Nephron (organoid): Measurements from ENCODE around the gene TLE4.
A peak's percentile ranks its signal among the peaks of the same experiment; 100 is the strongest.

Source experiments
- H3K27ac Mint-ChIP-seq, 3 experiments: 2 replicates each; pipeline ENCODE4 v1.8.0; 2020; ENCODE audit warnings: mixed read lengths in 3 of 3, mild to moderate bottlenecking in 2 of 3, moderate library complexity in 1 of 3
- H3K27me3 Mint-ChIP-seq: 2 replicates; pipeline ENCODE4 v1.8.0; 2021; ENCODE audit warnings: low read depth, mild to moderate bottlenecking, moderate library complexity, mixed read lengths
- H3K36me3 Mint-ChIP-seq: 2 replicates; pipeline ENCODE4 v1.8.0; 2020; ENCODE audit warnings: low read depth, mixed read lengths
- H3K4me1 Mint-ChIP-seq: 2 replicates; pipeline ENCODE4 v1.8.0; 2020; ENCODE audit warnings: mixed read lengths
- H3K4me3 Mint-ChIP-seq, 3 experiments: 2 replicates each; pipeline ENCODE4 v1.8.0; 2020; ENCODE audit warnings: mild to moderate bottlenecking in 3 of 3, mixed read lengths in 3 of 3, moderate library complexity in 2 of 3
- H3K9me3 Mint-ChIP-seq: 2 replicates; pipeline ENCODE4 v1.8.0; 2020; ENCODE audit warnings: mixed read lengths
- CTCF ChIP-seq, 3 experiments: fragments of 200-600 bp; sonication (generic); IDR thresholded peaks; one replicate each; pipeline ENCODE4 v1.5.0; 2021; ENCODE audit warnings: antibody characterized with exemption in 3 of 3; ENCODE audit not compliant: unreplicated experiment in 3 of 3

TLE4 gene

GRCh38 chr9:79668956-79669355 lies 97.2 kb downstream of the TLE4 start:
- Mint-ChIP-seq H3K4me3 (no peak overlapping the region), H3K27ac (no peak overlapping the region), H3K27me3 (no peaks in the 10 kb centered on the region), H3K4me1 (peaks cover 21% of the 10 kb centered on the region), H3K9me3 (no peaks in the 10 kb centered on the region), H3K36me3 (peaks cover 36% of the 10 kb centered on the region)
- no peak for TF ChIP-seq CTCF (IDR thresholded peaks at IDR 0.05; ENCODE audit: unreplicated experiment in 3 of 3)

- H3K27me3 Mint-ChIP-seq: no peaks in the 10 kb centered on the region
- H3K4me3 Mint-ChIP-seq: no peak overlapping the region
- H3K36me3 Mint-ChIP-seq: peaks cover 48% of the 10 kb centered on the region
- no peaks in the 10 kb centered on the region for H3K9me3 Mint-ChIP-seq
- no peak for TF ChIP-seq CTCF (IDR thresholded peaks at IDR 0.05; ENCODE audit: unreplicated experiment in 3 of 3)
- peaks cover 11% of the 10 kb centered on the region for H3K4me1 Mint-ChIP-seq
- no peak overlapping the region for H3K27ac Mint-ChIP-seq
These were observed 98.7 kb downstream of the TLE4 start for GRCh38 chr9:79670269-79670961.

GRCh38 chr9:79671558-79671957 lies 99.8 kb downstream of the TLE4 start:
- Mint-ChIP-seq H3K9me3 (no peaks in the 10 kb centered on the region), H3K4me1 (peaks cover 11% of the 10 kb centered on the region), H3K27ac (peak overlapping the region in 1 of 3 experiments; percentile 57), H3K4me3 (no peak overlapping the region), H3K27me3 (no peaks in the 10 kb centered on the region), H3K36me3 (peaks cover 44% of the 10 kb centered on the region)
- TF ChIP-seq CTCF (IDR thresholded peaks at IDR 0.05; ENCODE audit: unreplicated experiment in 3 of 3): no peak

GRCh38 chr9:79672236-79672635 lies 100.5 kb downstream of the TLE4 start:
- no peak overlapping the region for H3K27ac Mint-ChIP-seq
- H3K4me3 Mint-ChIP-seq: no peak overlapping the region
- TF ChIP-seq CTCF (IDR thresholded peaks at IDR 0.05; ENCODE audit: unreplicated experiment in 3 of 3): no peak
- peaks cover 11% of the 10 kb centered on the region for H3K4me1 Mint-ChIP-seq
- peaks cover 45% of the 10 kb centered on the region for H3K36me3 Mint-ChIP-seq
- H3K9me3 Mint-ChIP-seq: no peaks in the 10 kb centered on the region
- H3K27me3 Mint-ChIP-seq: no peaks in the 10 kb centered on the region

DNA sequence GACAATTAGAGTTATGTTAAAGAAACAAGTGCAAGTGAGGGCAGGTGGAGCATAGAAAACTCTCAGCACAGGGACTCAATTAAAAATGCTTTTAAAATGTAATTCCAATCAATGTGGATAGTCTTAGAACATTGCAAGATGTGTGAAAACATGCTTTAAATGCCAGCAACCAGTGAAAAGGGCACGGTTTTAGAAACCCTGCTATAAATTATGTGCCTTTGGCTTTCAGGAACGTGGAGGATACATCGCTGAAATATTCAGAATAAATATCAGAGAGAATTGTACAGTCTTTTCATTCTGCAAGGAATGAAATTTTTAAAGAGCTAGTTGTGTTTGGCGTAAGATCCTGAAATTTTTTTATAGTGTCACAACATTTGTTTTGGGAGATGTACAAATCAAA lies 101.1 kb downstream of the TLE4 start:
- no peak for TF ChIP-seq CTCF (IDR thresholded peaks at IDR 0.05; ENCODE audit: unreplicated experiment in 3 of 3)
- Mint-ChIP-seq H3K9me3 (no peaks in the 10 kb centered on the region), H3K36me3 (peaks cover 52% of the 10 kb centered on the region), H3K4me1 (peaks cover 10% of the 10 kb centered on the region), H3K27ac (no peak overlapping the region), H3K27me3 (no peaks in the 10 kb centered on the region), H3K4me3 (no peak overlapping the region)

DNA sequence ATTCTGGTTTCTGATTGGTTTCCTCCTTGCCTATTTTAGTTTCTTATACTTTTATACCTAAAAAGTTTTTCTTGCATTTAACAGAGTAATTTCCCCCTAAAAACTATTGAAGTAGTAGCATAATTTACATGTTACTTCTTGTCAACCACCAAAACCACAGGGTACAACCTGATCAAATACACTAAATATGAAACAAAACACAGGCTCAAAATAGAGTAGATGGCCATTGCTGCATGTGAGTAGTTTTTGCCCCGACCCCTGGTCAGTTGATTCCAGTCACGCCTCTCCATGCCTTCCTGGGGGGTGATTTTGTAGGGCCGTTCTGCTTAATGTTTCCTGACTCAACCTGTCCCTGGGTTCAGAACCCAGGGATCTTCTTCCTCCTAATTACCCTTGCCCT lies 101.8 kb downstream of the TLE4 start:
- no peak for TF ChIP-seq CTCF (IDR thresholded peaks at IDR 0.05; ENCODE audit: unreplicated experiment in 3 of 3)
- peaks cover 5% of the 10 kb centered on the region for H3K4me1 Mint-ChIP-seq
- no peaks in the 10 kb centered on the region for H3K27me3 Mint-ChIP-seq
- H3K27ac Mint-ChIP-seq: peak overlapping the region in 1 of 3 experiments; percentile 10
- H3K4me3 Mint-ChIP-seq: no peak overlapping the region
- H3K9me3 Mint-ChIP-seq: no peaks in the 10 kb centered on the region
- peaks cover 53% of the 10 kb centered on the region for H3K36me3 Mint-ChIP-seq
